ENCODE results near the gene GET4.

GRCh38 chr7:854118-854775, 22.1 kb upstream of the GET4 start:
- no peak for TF ChIP-seq CTCF (IDR thresholded peaks at IDR 0.05 in 4 of 5, conservative IDR thresholded peaks at IDR 0.05 in 1 of 5)
- no peak for TF ChIP-seq POLR2A (IDR thresholded peaks at IDR 0.05)
